ENCODE results near the gene GNG7. TPM values are rescaled to one million over a fixed set of nuclear protein-coding genes. Genes with fewer than 3 reads are reported as not detected.
A peak's percentile ranks its signal among the peaks of the same experiment; 100 is the strongest.

GNG7 gene
- total RNA-seq, 1 experiment from 2014 or later, result 7.7 TPM

DNA sequence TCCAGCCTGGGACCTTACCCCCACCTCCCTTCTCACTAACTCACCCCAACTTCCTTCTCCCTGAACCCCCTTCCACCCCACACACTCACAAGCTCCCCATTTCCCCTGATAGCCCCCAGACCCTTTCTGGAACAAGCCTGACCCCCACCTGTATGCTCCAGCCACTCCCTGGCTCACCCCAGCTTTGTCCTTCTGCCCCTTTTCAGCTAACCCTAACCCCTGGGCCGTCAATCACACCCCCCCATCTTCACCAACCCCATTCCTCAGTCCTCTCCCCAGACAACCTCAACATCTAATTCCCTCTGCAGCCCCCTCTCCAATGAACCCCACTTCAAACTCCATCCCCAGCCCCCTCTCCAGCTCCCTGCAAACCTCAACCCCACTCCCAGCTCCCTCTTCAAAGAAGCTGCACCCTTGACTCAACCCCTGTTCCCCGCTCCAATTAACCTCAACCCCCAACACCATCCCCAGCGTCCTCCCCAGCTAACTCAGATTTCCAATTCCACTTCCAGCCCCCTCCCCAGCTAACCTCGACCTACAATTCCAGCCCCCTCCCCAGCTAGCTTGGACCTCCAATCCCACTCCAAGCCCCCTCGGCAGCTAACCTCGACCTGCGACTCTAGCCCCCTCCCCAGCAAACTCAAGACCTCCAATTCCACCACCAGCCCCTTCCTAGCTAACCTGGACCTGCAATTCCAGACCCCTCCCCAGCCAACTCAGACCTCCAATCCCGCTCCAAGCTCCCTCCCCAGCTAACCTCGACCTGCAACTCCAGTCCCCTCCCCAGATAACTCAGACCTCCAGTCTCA is 929 bp downstream of the GNG7 start:
- Histone ChIP-seq H4K91ac (ENCODE audit: insufficient read length, low read depth, low read length) (no peak overlapping the region), H3K4me1 (ENCODE audit: insufficient read depth, low read length) (no peaks in the 10 kb centered on the region), H3K23me2 (ENCODE audit: insufficient read length, low read depth, low read length, poor library complexity, severe bottlenecking) (peaks cover 7% of the 10 kb centered on the region), H3K27me3 (ENCODE audit: insufficient read depth, low read length) (peaks cover 6% of the 10 kb centered on the region; the same call in 1 of the 2 replicates), H4K20me1 (ENCODE audit: control insufficient read depth, insufficient read depth, insufficient read length) (no peaks in the 10 kb centered on the region), H2BK15ac (ENCODE audit: low read depth, low read length) (no peak overlapping the region), H3K4ac (ENCODE audit: low read depth, low read length) (no peak overlapping the region), H3K27ac (ENCODE audit: insufficient read length, low read depth, low read length) (no peak overlapping the region), H3K79me2 (ENCODE audit: insufficient read depth, low read length) (no peaks in the 10 kb centered on the region), H3T11ph (ENCODE audit: low read length) (no peak overlapping the region), H2AFZ (ENCODE audit: low read length) (no peak overlapping the region), H2BK20ac (ENCODE audit: low read depth, low read length, poor library complexity, severe bottlenecking) (no peak overlapping the region), H3K14ac (ENCODE audit: insufficient read depth, low read length) (peak overlapping the region; percentile 33; the same call in 1 of the 2 replicates), H3K23ac (ENCODE audit: insufficient read length, low read depth, low read length) (no peak overlapping the region), H3K4me2 (ENCODE audit: insufficient read depth, insufficient read length, low read length) (peak overlapping the region; percentile 98), H2AK5ac (ENCODE audit: insufficient read length, low read length) (no peak overlapping the region), H4K5ac (ENCODE audit: insufficient read length, low read depth, low read length) (no peak overlapping the region), H3K56ac (ENCODE audit: insufficient read length, low read depth, low read length) (no peak overlapping the region), H2BK12ac (ENCODE audit: insufficient read length, low read depth, low read length) (no peak overlapping the region), H3K9me3 (ENCODE audit: control insufficient read depth, low read depth, low read length) (no peaks in the 10 kb centered on the region), H3K79me1 (ENCODE audit: insufficient read depth, low read depth, low read length, poor library complexity, severe bottlenecking) (no peaks in the 10 kb centered on the region), H4K8ac (replicated peaks; ENCODE audit: insufficient read length, low read depth, low read length) (no peak overlapping the region), H3K9ac (ENCODE audit: extremely low read depth, insufficient read length, low read length) (peak overlapping the region; percentile 33), H2BK120ac (ENCODE audit: low read depth, low read length, poor library complexity, severe bottlenecking) (no peak overlapping the region), H3K18ac (ENCODE audit: insufficient read length, low read depth, low read length) (no peak overlapping the region), H2BK5ac (ENCODE audit: insufficient read length, low read length) (no peak overlapping the region)
- H3K4me1 Mint-ChIP-seq, result peaks cover 12 to 17% of the 10 kb centered on the region in 2 experiments
- WGBS (ENCODE audit: extremely low coverage, insufficient read length, low lambda C conversion rate), result no CpG with 5 or more reads among the region's 9 CpGs
- TF ChIP-seq, protein P1, sequence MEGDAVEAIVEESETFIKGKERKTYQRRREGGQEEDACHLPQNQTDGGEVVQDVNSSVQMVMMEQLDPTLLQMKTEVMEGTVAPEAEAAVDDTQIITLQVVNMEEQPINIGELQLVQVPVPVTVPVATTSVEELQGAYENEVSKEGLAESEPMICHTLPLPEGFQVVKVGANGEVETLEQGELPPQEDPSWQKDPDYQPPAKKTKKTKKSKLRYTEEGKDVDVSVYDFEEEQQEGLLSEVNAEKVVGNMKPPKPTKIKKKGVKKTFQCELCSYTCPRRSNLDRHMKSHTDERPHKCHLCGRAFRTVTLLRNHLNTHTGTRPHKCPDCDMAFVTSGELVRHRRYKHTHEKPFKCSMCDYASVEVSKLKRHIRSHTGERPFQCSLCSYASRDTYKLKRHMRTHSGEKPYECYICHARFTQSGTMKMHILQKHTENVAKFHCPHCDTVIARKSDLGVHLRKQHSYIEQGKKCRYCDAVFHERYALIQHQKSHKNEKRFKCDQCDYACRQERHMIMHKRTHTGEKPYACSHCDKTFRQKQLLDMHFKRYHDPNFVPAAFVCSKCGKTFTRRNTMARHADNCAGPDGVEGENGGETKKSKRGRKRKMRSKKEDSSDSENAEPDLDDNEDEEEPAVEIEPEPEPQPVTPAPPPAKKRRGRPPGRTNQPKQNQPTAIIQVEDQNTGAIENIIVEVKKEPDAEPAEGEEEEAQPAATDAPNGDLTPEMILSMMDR (conservative IDR thresholded peaks at IDR 0.05), result no peak
- peak overlapping the region in 1 of 3 experiments; percentile 33; a peak in 1 of 7 replicates for H3K27ac Mint-ChIP-seq
- peak overlapping the region; percentile 78 to 95 for H3K4me3 Mint-ChIP-seq
- peaks cover 28% of the 10 kb centered on the region for H3K27me3 Mint-ChIP-seq (ENCODE audit: low read depth)
- no peaks in the 10 kb centered on the region for H3K9me3 Mint-ChIP-seq
- no peak for DNase-seq
- H3K36me3 Mint-ChIP-seq (ENCODE audit: insufficient read depth in 1 of 3, low read depth in 3 of 3), result no peaks in the 10 kb centered on the region; a peak in 1 of 7 replicates
